Measurements from ENCODE around the gene MYO1H.

The MYO1H gene

DNA sequence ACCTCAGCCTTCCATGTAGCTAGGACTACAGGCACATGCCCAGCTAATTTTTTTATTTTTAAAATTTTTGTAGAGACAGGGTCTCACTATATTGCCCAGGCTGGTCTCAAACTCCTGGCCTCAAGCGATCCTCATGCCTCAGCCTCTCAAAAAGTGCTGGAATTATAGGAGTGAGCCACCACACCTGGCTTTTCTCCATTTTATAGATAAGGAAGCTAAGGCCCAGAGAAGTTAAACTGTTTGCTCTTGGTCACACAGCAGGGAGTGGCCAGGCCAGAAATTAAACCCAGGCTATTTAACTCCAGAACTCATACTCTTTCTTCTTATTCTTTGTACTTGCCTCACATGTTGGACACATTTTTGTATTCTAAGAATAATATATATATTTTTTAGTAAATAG, 146.2 kb downstream of the MYO1H start:
- DNase-seq, result no peak

DNA sequence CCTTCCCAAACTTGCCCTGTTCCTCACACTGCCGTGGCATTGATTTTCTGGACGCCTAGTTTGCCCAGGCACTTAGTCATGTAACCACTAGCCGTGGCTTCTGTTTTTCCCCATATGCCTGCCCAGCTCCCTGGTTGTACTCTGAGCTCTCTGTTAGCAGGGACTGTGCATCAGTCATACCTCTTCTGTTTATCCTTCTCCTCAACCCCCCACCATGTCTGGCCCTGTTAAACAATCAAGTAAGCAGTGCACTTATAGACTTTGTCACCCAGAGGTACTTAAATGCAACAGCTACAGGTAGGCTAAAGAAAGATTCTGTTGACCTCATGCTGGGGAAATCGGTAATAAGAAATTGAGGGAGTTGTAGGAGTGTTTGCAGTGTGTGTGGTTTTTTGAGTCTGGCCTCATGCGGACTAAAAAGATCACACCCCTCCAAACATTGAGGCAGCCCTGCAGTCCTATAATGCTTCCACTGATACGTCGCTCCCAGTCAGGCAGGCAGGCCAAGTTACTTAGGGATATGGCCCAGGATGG, 146.7 kb downstream of the MYO1H start:
- DNase-seq, result no peak

- DNase-seq, result no peak
Observed at GRCh38 chr12:109495012-109495411, 147.3 kb downstream of the MYO1H start.

DNA sequence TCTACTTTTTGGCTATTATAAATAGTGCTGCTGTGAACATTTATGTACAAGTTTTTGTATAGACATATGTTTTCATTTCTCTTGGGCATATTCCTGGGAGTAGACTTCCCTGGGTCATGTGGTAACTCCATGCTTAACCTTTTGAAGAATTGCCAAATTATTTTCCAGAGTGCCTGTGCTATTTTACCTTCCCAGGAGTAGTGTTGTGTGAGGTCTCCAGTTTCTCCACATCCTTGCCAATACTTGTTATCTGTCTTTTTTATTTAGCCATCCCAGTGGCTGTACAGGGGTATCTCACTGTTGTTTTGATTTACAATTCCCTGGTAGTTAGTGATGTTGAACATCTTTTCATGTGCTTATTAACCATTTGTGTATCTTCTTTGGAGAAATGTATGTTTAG, 148.6 kb downstream of the MYO1H start:
- DNase-seq, result no peak

DNA sequence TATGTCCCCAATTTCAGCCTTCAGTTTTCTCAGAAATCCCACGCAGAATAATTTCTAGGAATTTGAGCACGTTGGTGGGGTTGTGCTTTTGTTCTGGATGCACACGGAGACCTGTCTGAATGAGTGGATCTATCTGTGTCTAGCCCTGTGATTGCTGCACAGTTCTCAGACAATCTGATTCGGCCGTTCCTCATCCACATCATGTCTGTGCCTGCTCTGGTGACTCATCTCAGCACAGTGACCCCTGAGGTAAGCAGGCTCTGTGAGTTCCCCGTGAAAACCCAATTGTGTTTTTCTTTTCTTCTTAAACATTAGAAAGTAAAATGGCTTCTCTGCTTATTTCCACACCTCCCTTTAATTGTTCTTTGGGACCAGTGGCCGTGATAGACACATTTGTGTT, 150.0 kb downstream of the MYO1H start:
- no peak for DNase-seq

Measured in stimulated activated CD4-positive, alpha-beta T cell treated with anti-CD3 and anti-CD28 coated beads, Interleukin-15, amount 100 ng/mL, for 24 hours (primary cell).